GM19397 (cell line): ENCODE measurements around the gene PNPO.

Experiments
- ATAC-seq: cut with Tn5 transposase; IDR thresholded peaks from one replicate; pipeline ENCODE4 v1.9.1; 2021; ENCODE audit warnings: mild to moderate bottlenecking, moderate library complexity; ENCODE audit not compliant: unreplicated experiment

PNPO gene

DNA sequence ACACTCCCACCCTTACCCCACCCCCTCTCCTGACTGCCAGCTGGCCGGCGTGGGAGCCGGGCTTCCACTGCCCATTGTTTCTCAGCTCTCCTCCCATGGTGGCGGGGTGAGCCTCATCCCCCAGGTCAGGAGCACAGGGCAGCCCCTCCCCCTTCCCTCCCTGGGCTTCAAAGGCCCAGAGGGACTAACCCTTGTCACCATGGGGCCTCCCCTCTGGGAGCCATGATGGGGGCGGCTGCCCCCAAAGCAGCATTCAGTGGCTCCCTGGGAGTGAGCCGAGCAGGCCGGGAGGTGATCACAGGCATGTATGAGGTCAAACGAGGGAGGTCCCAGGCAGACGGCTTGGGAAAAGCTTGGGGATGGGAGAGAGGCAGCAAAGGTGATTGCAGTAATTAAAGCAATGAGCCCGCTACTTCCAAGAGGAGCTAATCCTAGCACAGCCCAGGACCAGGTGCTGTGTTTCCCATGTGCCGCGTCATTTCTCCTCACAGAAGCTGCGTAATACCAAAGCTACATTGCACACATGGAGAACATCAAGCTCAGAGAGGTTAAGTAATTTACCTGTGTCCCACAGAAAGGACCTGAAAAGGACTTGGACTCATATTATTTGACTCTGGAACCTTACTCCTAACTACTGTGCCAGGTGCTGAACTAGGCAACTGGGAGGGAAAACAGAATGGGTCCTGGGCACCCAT, 54.0 kb downstream of the PNPO start:
- ATAC-seq = no peak

- no peak for ATAC-seq
Measured at GRCh38 chr17:47996201-47996600, 54.8 kb downstream of the PNPO start.

DNA sequence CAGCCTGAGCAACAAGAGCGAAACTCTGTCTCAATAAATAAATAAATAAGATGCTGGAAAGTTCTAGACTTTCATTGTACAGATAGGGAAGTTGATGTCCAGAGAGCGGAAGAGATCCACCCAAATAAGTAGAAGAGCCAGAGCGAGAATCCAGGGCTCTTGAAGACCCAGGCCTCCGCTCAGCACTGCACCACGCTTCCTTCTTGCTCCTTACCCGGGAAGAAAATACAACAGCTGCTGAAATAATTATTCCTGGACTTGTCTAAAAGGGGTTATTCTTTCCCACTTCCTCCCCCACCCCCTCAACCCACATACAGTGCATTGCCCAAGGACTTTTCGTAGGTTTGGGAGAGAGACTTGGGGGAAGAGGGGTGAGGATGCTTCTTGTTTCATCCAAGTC, 56.2 kb downstream of the PNPO start:
- no peak for ATAC-seq

- ATAC-seq = no peak
Measured at GRCh38 chr17:47998044-47998443, 56.7 kb downstream of the PNPO start.
